Measurements from ENCODE around the gene CCHCR1.

- no peak for TF ChIP-seq CTCF (IDR thresholded peaks at IDR 0.05)
- TF ChIP-seq EZH2 (IDR thresholded peaks at IDR 0.05): no peak
- no peak for TF ChIP-seq EZH2phosphoT487 (IDR thresholded peaks at IDR 0.05)
These were observed 961 bp downstream of the CCHCR1 start for GRCh38 chr6:31156641-31157040.

Data from neural progenitor cell (in vitro differentiated cells).